Measurements from ENCODE around the gene NCK2.

NCK2 gene

GRCh38 chr2:105840933-105841332 is 96.2 kb downstream of the NCK2 start:
- in situ Hi-C loops (cut with MboI; ENCODE audit: low pct_unique_long_range_greater_than_20kb, low sequenced_read_pairs, unreplicated experiment) = no loop called here
- no peak for DNase-seq (ENCODE audit: low spot score)
- no peak for TF ChIP-seq CTCF (IDR thresholded peaks at IDR 0.05; ENCODE audit: extremely low read depth, insufficient read depth, missing control alignments)

- in situ Hi-C loops (cut with MboI; ENCODE audit: low pct_unique_long_range_greater_than_20kb, low sequenced_read_pairs, unreplicated experiment) = no loop called here
These were observed 96.8 kb downstream of the NCK2 start for GRCh38 chr2:105841551-105841950.

GRCh38 chr2:105842555-105842954 is 97.8 kb downstream of the NCK2 start:
- TF ChIP-seq CTCF (IDR thresholded peaks at IDR 0.05; ENCODE audit: extremely low read depth, insufficient read depth, missing control alignments) = no peak
- in situ Hi-C loops (cut with MboI; ENCODE audit: low pct_unique_long_range_greater_than_20kb, low sequenced_read_pairs, unreplicated experiment) = no loop called here
- no peak for DNase-seq (ENCODE audit: low spot score)

More at GRCh38 chr2:105841551-105841950, 96.8 kb downstream of the NCK2 start:
- DNase-seq (ENCODE audit: low spot score) = no peak
- no peak for TF ChIP-seq CTCF (IDR thresholded peaks at IDR 0.05; ENCODE audit: extremely low read depth, insufficient read depth, missing control alignments)

GRCh38 chr2:105843476-105844374 is 99.0 kb downstream of the NCK2 start:
- in situ Hi-C loops (cut with MboI; ENCODE audit: low pct_unique_long_range_greater_than_20kb, low sequenced_read_pairs, unreplicated experiment) = no loop called here
- DNase-seq (ENCODE audit: low spot score) = no peak
- TF ChIP-seq CTCF (IDR thresholded peaks at IDR 0.05; ENCODE audit: extremely low read depth, insufficient read depth, missing control alignments) = no peak

- TF ChIP-seq CTCF (IDR thresholded peaks at IDR 0.05; ENCODE audit: extremely low read depth, insufficient read depth, missing control alignments) = no peak
- in situ Hi-C loops (cut with MboI; ENCODE audit: low pct_unique_long_range_greater_than_20kb, low sequenced_read_pairs, unreplicated experiment) = no loop called here
- DNase-seq (ENCODE audit: low spot score) = no peak
These were observed 101.3 kb downstream of the NCK2 start for GRCh38 chr2:105845976-105846375.

GRCh38 chr2:105847056-105847455 is 102.3 kb downstream of the NCK2 start:
- TF ChIP-seq CTCF (IDR thresholded peaks at IDR 0.05; ENCODE audit: extremely low read depth, insufficient read depth, missing control alignments) = no peak
- no peak for DNase-seq (ENCODE audit: low spot score)
- in situ Hi-C loops (cut with MboI; ENCODE audit: low pct_unique_long_range_greater_than_20kb, low sequenced_read_pairs, unreplicated experiment) = no loop called here
